HL-60 (cell line): ENCODE measurements around the gene MMP1.

Experiments used
- GABPA ChIP-seq: IDR thresholded peaks from 2 replicates; pipeline ENCODE4 v1.6.1; 2012; ENCODE audit warnings: low read depth
- POLR2AphosphoS5 ChIP-seq: IDR thresholded peaks from 2 replicates; pipeline ENCODE4 v1.6.1; 2012; ENCODE audit warnings: low read depth
- SPI1 ChIP-seq: IDR thresholded peaks from 2 replicates; pipeline ENCODE4 v1.6.1; 2012; ENCODE audit warnings: low read depth, mild to moderate bottlenecking, borderline replicate concordance
- TF ChIP-seq, protein P1 (sequence below): IDR thresholded peaks from 2 replicates; pipeline ENCODE4 v1.6.1; 2012; ENCODE audit warnings: low read depth; ENCODE audit not compliant: insufficient replicate concordance
- TF ChIP-seq, protein P2 (sequence below): IDR thresholded peaks from one replicate; pipeline ENCODE4 v1.5.1; 2011; ENCODE audit warnings: low read length, control low read depth, inconsistent platforms; ENCODE audit not compliant: insufficient read depth

DNA sequence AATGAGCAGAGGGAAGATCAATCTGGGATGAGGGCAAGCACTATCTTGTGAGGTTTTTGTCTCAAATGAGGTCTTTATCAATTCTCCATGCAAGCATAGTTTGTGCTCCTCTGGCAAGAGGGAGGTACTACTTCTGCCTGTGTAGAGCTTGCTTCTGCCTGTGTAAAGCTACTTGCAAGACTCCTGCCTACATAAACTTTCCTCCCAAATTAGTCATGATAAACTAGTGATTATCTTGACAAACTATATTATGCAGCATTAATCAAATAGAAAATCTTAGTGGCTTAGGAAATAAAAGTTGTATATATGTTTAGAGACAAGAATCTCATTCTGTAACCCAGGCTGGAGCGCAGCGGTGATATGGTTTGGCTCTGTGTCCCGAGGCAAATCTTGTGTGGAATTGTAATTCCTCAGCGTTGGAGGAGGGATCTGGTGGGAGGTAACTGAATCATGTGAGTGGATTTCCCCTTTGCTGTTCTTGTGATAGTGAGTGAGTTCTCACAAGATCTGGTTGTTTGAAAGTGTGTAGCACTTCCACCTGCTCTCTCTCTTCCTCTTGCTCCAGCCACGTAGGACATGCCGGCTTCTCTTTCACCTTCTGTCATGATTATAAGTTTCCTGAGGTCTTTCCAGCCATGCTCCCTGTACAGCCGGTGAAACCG, 9.5 kb downstream of the MMP1 start:
- TF ChIP-seq, protein P1, sequence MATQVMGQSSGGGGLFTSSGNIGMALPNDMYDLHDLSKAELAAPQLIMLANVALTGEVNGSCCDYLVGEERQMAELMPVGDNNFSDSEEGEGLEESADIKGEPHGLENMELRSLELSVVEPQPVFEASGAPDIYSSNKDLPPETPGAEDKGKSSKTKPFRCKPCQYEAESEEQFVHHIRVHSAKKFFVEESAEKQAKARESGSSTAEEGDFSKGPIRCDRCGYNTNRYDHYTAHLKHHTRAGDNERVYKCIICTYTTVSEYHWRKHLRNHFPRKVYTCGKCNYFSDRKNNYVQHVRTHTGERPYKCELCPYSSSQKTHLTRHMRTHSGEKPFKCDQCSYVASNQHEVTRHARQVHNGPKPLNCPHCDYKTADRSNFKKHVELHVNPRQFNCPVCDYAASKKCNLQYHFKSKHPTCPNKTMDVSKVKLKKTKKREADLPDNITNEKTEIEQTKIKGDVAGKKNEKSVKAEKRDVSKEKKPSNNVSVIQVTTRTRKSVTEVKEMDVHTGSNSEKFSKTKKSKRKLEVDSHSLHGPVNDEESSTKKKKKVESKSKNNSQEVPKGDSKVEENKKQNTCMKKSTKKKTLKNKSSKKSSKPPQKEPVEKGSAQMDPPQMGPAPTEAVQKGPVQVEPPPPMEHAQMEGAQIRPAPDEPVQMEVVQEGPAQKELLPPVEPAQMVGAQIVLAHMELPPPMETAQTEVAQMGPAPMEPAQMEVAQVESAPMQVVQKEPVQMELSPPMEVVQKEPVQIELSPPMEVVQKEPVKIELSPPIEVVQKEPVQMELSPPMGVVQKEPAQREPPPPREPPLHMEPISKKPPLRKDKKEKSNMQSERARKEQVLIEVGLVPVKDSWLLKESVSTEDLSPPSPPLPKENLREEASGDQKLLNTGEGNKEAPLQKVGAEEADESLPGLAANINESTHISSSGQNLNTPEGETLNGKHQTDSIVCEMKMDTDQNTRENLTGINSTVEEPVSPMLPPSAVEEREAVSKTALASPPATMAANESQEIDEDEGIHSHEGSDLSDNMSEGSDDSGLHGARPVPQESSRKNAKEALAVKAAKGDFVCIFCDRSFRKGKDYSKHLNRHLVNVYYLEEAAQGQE = no peak
- TF ChIP-seq, protein P2, sequence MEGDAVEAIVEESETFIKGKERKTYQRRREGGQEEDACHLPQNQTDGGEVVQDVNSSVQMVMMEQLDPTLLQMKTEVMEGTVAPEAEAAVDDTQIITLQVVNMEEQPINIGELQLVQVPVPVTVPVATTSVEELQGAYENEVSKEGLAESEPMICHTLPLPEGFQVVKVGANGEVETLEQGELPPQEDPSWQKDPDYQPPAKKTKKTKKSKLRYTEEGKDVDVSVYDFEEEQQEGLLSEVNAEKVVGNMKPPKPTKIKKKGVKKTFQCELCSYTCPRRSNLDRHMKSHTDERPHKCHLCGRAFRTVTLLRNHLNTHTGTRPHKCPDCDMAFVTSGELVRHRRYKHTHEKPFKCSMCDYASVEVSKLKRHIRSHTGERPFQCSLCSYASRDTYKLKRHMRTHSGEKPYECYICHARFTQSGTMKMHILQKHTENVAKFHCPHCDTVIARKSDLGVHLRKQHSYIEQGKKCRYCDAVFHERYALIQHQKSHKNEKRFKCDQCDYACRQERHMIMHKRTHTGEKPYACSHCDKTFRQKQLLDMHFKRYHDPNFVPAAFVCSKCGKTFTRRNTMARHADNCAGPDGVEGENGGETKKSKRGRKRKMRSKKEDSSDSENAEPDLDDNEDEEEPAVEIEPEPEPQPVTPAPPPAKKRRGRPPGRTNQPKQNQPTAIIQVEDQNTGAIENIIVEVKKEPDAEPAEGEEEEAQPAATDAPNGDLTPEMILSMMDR = no peak
- TF ChIP-seq POLR2AphosphoS5 (no peak), SPI1 (no peak), GABPA (no peak)
